ENCODE data around the gene DUSP7. TPM values are rescaled to one million over a fixed set of nuclear protein-coding genes. Genes with fewer than 3 reads are reported as not detected.
"Not testable (repeated sequence)": the region's sequence is repeated elsewhere in the genome, so short reads cannot be mapped to it uniquely, and the experiment has no call there.

The DUSP7 gene
- total RNA-seq, 2 experiments from 2014 or later: 4.8 to 5.2 TPM

GRCh38 chr3:52034212-52034611, 22.2 kb downstream of the DUSP7 start:
- H3K27me3 Mint-ChIP-seq: no peaks in the 10 kb centered on the region
- no peak for DNase-seq
- no peaks in the 10 kb centered on the region for H3K36me3 ChIP-seq (ENCODE audit: insufficient read depth, low read length)
- no peaks in the 10 kb centered on the region for H3K27me3 ChIP-seq (ENCODE audit: control insufficient read depth in 1 of 2, insufficient read depth in 2 of 2, low read length in 2 of 2)
- no peak for TF ChIP-seq CTCF (IDR thresholded peaks at IDR 0.05)
- ChIA-PET POLR2A (no interaction called here), CTCF (no interaction called here)
- no peaks in the 10 kb centered on the region for H3K4me1 Mint-ChIP-seq (ENCODE audit: low read depth)
- intact Hi-C loops (cut with DNase I, micrococcal nuclease): no loop called here
- H3K9me3 Mint-ChIP-seq: no peaks in the 10 kb centered on the region
- H3K9me3 ChIP-seq (ENCODE audit: control insufficient read depth in 1 of 2, insufficient read depth in 1 of 2, low read length in 2 of 2): no peaks in the 10 kb centered on the region
- no peak overlapping the region for H3K27ac Mint-ChIP-seq
- ATAC-seq (ENCODE audit: poor library complexity): no peak
- no peak overlapping the region for H3K27ac ChIP-seq (ENCODE audit: low read depth in 1 of 2, low read length in 2 of 2)
- no peaks in the 10 kb centered on the region for H3K36me3 Mint-ChIP-seq (ENCODE audit: low read depth)
- no peaks in the 10 kb centered on the region for H3K4me1 ChIP-seq (ENCODE audit: insufficient read depth, low read length)
- H3K4me3 Mint-ChIP-seq: no peak overlapping the region
- no peak overlapping the region for H3K4me3 ChIP-seq (ENCODE audit: low read length)

GRCh38 chr3:52033748-52034147, 22.6 kb downstream of the DUSP7 start:
- H3K9me3 ChIP-seq (ENCODE audit: control insufficient read depth in 1 of 2, insufficient read depth in 1 of 2, low read length in 2 of 2); H3K27me3 ChIP-seq (ENCODE audit: control insufficient read depth in 1 of 2, insufficient read depth in 2 of 2, low read length in 2 of 2); H3K9me3 Mint-ChIP-seq; intact Hi-C loops (cut with DNase I, micrococcal nuclease); H3K4me1 Mint-ChIP-seq (ENCODE audit: low read depth); H3K27ac ChIP-seq (ENCODE audit: low read depth in 1 of 2, low read length in 2 of 2); H3K27me3 Mint-ChIP-seq; H3K4me3 ChIP-seq (ENCODE audit: low read length); H3K27ac Mint-ChIP-seq; H3K4me3 Mint-ChIP-seq; H3K36me3 ChIP-seq (ENCODE audit: insufficient read depth, low read length); CTCF ChIA-PET; DNase-seq; H3K36me3 Mint-ChIP-seq (ENCODE audit: low read depth); ATAC-seq (ENCODE audit: poor library complexity); POLR2A ChIA-PET; H3K4me1 ChIP-seq (ENCODE audit: insufficient read depth, low read length): not testable (repeated sequence)

DNA sequence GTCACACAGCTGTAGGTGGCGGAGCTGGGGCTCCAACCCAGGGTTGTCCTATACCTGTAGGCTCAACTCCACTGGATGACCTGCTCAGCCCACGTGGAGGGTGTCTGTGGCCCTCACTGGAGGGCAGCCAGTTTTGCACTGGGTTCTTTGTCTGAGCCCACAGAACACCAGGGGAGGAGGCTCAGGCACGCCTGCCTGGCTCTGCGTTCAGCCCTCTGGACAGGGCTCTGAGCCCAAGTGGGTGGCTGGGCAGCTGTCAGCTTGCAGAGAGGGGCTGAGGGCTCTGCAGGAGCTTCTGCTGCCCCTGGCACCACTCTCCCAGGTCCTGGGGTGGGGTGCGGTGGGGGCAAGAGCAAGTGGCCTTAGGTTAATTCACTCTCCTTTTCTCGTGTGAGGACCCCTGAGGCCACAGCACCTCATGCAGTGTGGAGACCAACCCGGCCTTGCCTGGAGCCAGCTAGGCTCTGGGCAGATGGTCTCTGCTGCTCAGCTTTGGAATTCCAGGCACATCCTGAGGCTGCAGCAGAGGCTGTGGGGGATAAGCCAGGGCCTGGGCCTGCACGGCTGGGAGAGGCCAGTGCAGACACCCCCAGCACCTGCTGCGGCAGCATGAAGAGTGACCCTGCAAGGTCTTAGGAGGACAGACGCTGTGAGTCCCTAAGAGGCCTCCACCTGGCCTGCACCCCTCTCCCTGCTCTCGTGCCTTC, 23.5 kb downstream of the DUSP7 start:
- Histone ChIP-seq H3K36me3 (ENCODE audit: insufficient read depth, low read length) (no peaks in the 10 kb centered on the region), H3K4me3 (ENCODE audit: low read length) (no peak overlapping the region), H3K27me3 (ENCODE audit: control insufficient read depth in 1 of 2, insufficient read depth in 2 of 2, low read length in 2 of 2) (no peaks in the 10 kb centered on the region), H3K4me1 (ENCODE audit: insufficient read depth, low read length) (no peaks in the 10 kb centered on the region), H3K27ac (ENCODE audit: low read depth in 1 of 2, low read length in 2 of 2) (no peak overlapping the region), H3K9me3 (ENCODE audit: control insufficient read depth in 1 of 2, insufficient read depth in 1 of 2, low read length in 2 of 2) (no peaks in the 10 kb centered on the region)
- TF ChIP-seq CTCF (IDR thresholded peaks at IDR 0.05): no peak
- DNase-seq: no peak
- no peaks in the 10 kb centered on the region for H3K27me3 Mint-ChIP-seq
- no peak overlapping the region for H3K4me3 Mint-ChIP-seq
- H3K4me1 Mint-ChIP-seq (ENCODE audit: low read depth): no peaks in the 10 kb centered on the region
- ATAC-seq (ENCODE audit: poor library complexity): no peak
- no peak overlapping the region for H3K27ac Mint-ChIP-seq
- H3K9me3 Mint-ChIP-seq: no peaks in the 10 kb centered on the region
- ChIA-PET POLR2A (no interaction called here), CTCF (no interaction called here)
- H3K36me3 Mint-ChIP-seq (ENCODE audit: low read depth): no peaks in the 10 kb centered on the region
- intact Hi-C loops (cut with DNase I, micrococcal nuclease): no loop called here

- no peak overlapping the region for H3K27ac Mint-ChIP-seq
- CTCF ChIA-PET: no interaction called here
- no peak overlapping the region for H3K4me3 Mint-ChIP-seq
- POLR2A ChIA-PET: no interaction called here
- H3K27me3 ChIP-seq (ENCODE audit: control insufficient read depth in 1 of 2, insufficient read depth in 2 of 2, low read length in 2 of 2): no peaks in the 10 kb centered on the region
- H3K36me3 Mint-ChIP-seq (ENCODE audit: low read depth): no peaks in the 10 kb centered on the region
- no peaks in the 10 kb centered on the region for H3K9me3 Mint-ChIP-seq
- H3K4me1 ChIP-seq (ENCODE audit: insufficient read depth, low read length): no peaks in the 10 kb centered on the region
- intact Hi-C loops (cut with DNase I, micrococcal nuclease): no loop called here
- H3K27ac ChIP-seq (ENCODE audit: low read depth in 1 of 2, low read length in 2 of 2): no peak overlapping the region
- no peak overlapping the region for H3K4me3 ChIP-seq (ENCODE audit: low read length)
- no peaks in the 10 kb centered on the region for H3K9me3 ChIP-seq (ENCODE audit: control insufficient read depth in 1 of 2, insufficient read depth in 1 of 2, low read length in 2 of 2)
- TF ChIP-seq CTCF (IDR thresholded peaks at IDR 0.05): no peak
- DNase-seq: no peak
- no peaks in the 10 kb centered on the region for H3K36me3 ChIP-seq (ENCODE audit: insufficient read depth, low read length)
- no peaks in the 10 kb centered on the region for H3K27me3 Mint-ChIP-seq
- H3K4me1 Mint-ChIP-seq (ENCODE audit: low read depth): no peaks in the 10 kb centered on the region
- no peak for ATAC-seq (ENCODE audit: poor library complexity)
These were observed 24.5 kb downstream of the DUSP7 start for GRCh38 chr3:52031896-52032295.
